Measurements from ENCODE around the gene LHFPL6.
A peak's percentile ranks its signal among the peaks of the same experiment; 100 is the strongest.

The LHFPL6 gene

DNA sequence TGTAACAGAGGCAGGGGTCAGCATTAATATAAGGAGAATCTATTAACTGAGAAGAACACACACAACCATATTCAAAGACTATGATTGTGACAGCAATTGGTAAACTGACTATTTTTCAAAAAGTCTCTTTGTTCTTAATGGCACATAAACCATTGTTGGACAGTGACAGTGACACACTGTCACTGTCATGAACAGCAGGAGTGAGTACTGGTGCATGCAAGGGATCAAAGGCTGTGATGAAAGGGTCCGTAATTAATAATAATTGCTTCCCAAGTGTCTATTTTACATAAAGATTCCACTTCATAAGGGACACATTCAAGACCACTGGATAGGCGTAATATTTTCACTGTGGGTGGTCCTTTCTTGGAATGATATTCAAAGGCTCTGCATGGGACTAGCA, 50.7 kb downstream of the LHFPL6 start:
- DNase-seq, result peak; percentile 19 to 66

- DNase-seq, result no peak
These were observed 52.1 kb downstream of the LHFPL6 start for GRCh38 chr13:39550931-39551330.

DNA sequence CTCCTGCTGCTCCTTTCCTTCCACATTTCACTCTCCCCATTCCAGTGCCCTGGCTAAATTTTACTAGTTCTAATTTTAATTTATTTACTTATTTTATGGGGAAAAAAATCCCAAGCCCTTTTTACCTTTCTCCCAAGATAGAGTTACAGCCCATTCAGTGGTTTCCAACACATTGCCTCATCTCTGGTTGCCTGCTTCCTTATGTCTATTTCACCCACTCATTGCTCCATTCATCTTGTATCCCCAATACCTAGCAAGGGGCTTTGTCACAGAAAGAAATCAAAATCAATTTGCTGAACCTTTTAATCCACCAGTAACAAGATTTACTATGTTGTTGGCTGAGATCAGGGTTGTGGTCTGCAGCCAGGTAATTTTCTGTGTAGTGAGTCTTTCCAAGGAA, 55.9 kb downstream of the LHFPL6 start:
- no peak for DNase-seq

DNA sequence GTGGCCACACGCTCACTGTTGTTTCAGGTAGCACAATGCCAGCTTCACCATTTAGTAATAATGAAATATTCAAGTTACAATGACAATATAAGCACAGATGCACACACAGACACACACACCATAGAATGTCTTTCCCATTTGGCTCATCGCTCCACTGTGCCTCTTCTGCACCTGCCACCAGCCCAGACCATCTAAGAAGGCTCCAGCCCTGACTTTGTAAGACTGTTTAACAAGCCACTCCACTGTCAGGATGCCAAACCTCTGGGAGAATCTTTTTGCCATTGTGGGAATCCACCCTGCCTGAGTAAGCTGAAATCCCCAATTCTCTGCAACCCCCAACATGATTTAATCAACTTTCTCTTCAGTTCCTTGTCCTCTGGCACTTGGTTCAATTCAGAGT, 60.6 kb downstream of the LHFPL6 start:
- DNase-seq, result no peak

- no peak for DNase-seq
These were observed 61.9 kb downstream of the LHFPL6 start for GRCh38 chr13:39540929-39541605.

DNA sequence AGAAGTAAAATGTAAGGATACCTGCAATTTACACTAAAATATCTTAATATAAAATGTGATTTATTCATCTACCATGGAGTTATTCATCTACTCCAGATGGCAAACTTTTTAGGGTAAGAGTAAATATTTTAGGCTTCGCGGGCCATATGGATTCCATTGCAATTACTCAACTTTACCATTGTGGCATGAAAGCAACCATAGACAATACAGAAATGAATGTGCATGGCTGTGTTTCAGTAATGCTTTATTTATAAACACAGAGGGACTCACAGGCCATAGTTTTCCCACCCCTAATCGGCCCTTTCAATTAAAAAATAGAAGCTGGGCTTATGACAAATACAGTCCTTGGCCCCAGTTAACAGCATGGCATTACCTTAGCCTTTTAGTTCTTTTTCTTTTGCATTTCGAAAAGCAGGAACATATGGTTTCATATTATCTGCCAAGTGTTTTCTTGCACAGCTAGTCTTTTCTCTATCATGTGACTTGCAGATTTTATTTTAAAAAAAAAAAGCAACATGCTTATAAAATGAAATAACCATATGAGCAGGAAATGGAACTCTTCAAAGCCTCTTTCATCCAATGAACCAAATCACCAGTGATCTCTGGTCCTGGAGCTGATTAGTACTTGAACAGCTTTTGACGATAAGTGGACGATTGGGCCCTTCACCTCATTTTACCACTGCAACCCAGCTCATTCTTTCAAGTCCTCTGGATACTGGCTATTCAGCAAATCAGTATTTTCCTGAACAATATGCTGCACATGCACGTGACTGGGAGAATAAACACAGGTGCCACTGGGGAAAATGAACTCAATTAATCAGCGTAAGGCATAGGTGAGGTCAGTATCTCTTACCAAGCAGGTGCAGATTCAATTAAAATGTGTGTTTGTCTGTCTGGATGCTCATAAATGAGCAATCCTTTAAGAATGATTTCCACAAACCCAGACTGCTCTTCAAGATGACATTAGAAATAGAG, 63.9 kb downstream of the LHFPL6 start:
- DNase-seq, result peak; percentile 75 to 88

- DNase-seq, result no peak
These were observed 66.1 kb downstream of the LHFPL6 start for GRCh38 chr13:39536906-39537305.

DNA sequence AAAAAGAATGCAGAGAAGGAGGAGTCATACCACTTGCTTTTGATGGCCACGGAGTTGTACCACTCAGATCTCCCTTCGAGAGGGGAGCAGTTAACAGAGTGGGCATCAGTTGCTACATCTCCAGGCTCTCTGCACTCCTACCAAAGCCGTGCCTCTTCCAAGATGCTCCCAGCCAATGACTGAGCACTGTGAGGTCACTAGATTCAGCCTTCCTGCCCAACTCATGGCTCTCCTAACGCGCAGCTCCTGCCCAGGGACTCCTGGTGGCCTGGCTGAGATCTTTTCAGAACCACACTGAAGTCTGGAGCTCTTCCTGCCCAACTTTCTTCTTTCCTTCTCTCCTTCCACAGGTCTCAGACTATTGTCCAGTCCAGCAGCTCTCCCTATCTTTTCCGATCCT, 66.7 kb downstream of the LHFPL6 start:
- peak in 1 of 2 experiments; percentile 22 for DNase-seq

DNA sequence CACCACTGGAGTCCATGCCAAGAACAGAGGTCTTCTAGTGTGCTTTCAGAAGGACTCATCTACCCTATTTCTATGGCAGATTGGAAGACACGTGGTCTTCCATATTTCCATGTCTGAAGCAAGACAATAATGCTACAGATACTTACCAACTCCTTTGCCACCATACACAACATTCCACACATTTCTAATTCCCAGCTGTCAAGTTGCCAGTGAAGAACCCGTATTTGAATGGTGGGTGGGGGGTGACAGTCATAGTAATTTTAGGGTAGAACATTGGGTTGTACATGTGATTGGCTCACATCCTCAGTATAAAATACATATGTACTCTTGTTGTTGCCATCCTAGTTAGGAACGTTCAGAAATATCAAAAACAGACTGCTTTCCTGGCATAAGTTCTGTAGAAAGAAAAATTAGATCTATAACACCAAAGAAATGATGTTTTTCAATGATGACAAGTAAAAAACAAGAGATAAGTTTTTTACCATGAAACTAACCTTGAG, 69.3 kb downstream of the LHFPL6 start:
- no peak for DNase-seq

DNA sequence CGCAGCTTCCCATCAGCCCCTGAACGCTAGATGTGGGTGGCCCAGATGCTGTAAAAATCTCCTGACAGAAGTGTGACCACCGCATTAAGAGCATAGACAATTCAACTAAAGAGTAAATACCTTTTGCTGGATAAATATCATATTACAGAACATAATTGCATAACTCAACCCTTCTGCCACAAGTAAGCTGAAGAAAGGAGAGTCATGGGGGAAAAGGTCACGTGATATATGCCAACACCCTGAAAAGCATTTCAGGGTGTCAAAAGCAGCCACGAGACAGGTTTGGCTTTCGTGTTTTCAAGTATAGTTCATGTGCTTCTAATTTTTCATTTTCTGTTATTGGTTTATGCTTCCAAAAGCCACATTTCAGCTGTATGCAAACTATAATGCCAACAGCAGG, 71.3 kb downstream of the LHFPL6 start:
- DNase-seq, result no peak

GRCh38 chr13:39530916-39531315, 72.1 kb downstream of the LHFPL6 start:
- DNase-seq, result no peak

- DNase-seq, result no peak
These were observed 74.4 kb downstream of the LHFPL6 start for GRCh38 chr13:39528661-39528980.

- DNase-seq, result no peak
These were observed 74.9 kb downstream of the LHFPL6 start for GRCh38 chr13:39527961-39528660.

- DNase-seq, result no peak
These were observed 75.7 kb downstream of the LHFPL6 start for GRCh38 chr13:39527301-39527700.

DNA sequence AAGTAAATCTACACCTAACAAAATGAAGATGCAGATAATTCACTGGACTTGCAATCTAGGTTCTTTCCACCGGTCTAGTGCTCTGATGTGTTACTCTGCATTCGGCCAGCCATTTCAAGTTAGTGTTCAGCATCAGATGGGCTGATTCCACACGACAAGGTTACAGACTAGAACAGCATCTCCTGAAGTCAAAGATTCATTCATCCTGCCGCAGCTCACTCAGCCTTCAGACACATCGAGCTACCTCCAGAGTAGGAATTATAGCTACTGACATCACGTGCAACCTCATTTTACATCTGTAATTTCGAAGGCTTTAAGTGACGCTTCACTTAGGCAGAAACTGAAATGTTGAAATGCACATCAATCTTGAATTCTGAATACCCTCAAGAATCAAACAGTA, 76.5 kb downstream of the LHFPL6 start:
- DNase-seq, result no peak

GRCh38 chr13:39525506-39525905, 77.5 kb downstream of the LHFPL6 start:
- no peak for DNase-seq

GRCh38 chr13:39524795-39525194, 78.2 kb downstream of the LHFPL6 start:
- no peak for DNase-seq

DNA sequence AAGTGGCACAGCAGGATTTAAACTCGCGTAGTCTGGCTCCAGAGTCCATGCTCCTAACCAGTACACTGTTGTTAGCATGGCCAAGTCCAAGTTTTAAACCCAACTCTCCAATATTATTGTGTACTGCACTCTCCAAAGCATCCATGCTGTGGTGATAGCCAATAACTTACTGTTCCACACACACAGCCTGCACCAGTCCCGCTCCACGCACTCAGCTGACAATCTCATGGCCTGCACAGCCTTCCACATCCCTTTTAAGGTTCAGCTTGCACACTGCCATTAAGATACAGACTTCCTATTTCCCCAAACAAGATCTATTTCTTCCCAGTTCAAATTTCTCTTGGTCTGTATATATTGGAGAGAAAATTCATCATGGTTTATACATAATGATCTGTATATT, 80.7 kb downstream of the LHFPL6 start:
- no peak for DNase-seq

DNA sequence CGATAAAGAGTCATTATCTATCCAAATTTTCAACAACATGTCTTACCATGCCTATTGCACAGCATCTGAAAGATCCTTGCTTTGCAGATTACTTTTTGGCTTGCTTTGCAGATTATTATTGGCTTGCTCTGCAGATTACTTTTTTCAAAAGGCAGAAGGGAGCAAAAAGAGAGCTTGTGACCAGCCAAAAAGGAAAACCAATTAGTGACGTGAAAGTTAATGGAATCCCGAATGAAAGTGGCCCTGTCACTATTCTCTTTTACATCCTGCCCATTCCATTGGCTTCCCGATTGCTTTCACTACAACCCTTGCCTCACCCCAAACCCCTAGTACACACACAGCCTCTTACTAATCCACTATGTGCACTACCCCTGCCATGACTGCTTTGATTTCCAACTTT, 81.3 kb downstream of the LHFPL6 start:
- DNase-seq, result no peak

GRCh38 chr13:39516096-39516495, 86.9 kb downstream of the LHFPL6 start:
- DNase-seq, result no peak

DNA sequence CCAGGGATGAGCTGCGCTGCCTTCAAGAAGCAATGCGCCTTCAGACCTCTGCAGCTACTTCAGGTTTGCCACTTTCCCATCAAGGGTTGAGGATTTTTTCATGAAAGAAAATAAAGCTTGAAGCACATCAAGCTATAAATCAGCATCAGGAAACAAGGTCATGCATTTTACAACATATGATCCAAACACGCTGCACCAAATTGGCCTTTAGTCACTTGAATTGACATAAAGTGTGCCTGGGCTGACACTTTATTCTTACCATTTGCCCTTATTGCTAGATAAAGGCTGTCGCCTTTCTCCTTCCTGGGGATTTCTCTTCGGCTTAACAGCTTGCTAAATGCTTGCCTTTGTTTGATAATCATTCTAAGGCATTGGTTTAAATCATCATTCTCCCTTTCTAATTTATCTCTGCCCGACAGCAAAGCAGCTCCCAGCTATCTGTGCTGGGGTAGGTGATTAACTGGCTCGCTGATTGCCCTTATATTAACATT, 87.7 kb downstream of the LHFPL6 start:
- DNase-seq, result no peak

DNA sequence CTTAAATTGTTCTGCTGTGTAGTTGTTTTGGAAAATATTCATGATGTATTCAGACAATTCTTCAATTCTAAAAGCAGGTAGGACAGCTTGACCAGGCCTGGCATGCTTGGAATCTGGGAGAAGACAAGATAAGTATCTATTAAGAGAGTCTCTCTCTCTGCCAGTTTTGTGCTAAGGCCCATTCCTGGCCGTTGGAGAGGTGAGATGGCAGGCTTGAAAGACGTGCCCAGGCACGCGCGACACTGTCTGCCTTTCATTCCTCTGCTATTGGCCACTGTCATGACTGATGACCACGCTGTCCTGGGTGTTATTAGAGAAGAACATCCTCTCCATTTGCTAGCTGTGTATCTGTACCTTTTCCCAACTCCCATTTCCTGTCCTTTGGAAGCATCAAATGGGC, 90.3 kb downstream of the LHFPL6 start:
- no peak for DNase-seq

GRCh38 chr13:39510316-39510695, 92.7 kb downstream of the LHFPL6 start:
- DNase-seq, result peak; percentile 76 to 87
